Stimulated activated CD4-positive, alpha-beta T cell treated with anti-CD3 and anti-CD28 coated beads, Interleukin-4, amount 100 ng/mL, for 1 hour (primary cell): ENCODE results near the gene ADAM22.

Experiments used
- DNase-seq: peaks from one replicate; pipeline ENCODE4 v3.0.0-alpha.2; 2020

The ADAM22 gene

DNA sequence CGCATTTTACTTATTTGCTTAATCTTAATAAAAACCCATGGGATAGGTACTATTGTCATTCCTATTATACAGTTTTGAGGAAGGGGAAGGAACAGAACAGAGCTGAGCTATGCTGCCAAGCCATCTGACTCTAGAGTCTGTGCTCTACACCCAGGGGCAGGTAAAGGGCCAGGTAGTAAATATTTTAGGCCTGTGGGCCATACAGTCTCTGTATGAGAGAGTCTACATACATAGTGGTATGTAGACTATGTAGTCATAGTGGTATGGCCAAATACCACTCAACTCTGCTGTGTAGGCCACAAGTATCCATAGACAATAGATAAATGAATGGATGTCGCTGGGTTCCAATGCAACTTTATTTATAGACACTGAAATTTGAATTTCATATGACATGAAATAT lies 289.2 kb downstream of the ADAM22 start:
- DNase-seq, result no peak

DNA sequence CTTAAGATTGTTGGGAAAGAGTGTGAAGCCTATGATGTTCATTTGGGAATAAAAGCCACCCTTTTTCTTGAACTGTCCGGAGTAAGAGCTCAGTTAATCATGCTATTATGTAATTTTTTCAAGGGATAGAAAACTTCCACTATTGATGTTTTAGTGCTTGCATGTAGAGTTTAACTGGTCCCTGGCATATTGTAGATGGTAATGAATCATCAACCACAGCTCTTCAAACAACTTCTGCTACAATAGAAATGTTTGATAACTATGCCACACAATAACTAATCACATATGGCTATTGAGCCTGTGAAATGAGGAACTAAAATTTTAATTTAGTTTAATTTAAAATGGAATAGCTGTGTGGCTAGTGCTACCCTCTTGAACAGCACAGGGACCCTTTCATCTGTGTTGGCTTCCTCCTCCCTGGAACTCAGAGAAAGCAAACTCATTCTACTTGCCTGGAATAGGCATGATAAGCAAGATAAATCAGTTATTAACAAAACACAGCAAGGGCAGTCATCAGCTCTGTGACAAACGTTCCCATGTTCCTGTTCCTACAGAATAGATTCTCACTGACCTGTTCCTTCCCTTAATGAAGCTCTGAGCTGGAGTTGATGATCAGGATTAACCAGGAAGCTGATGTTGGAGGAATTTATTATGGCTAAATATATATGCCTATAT lies 290.7 kb downstream of the ADAM22 start:
- no peak for DNase-seq

DNA sequence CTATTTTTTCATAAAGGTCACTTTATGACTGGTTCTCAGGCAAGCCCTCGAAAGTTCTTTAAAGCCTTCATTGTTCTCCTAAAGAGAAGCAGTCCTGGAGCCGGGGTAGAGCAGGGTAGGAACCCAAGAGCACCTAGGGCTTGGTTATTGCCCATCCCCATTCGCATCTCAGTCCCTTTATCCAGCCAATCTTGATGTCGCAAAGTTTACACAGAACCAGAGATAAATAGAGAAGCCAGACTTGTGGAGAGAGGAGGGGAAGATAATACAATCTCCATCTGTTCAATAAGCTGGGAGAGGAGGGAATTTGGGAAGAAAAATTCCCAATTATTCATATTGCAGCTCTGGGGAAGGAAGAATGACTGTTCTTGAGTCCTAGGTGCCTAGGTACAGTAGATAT lies 292.1 kb downstream of the ADAM22 start:
- no peak for DNase-seq

DNA sequence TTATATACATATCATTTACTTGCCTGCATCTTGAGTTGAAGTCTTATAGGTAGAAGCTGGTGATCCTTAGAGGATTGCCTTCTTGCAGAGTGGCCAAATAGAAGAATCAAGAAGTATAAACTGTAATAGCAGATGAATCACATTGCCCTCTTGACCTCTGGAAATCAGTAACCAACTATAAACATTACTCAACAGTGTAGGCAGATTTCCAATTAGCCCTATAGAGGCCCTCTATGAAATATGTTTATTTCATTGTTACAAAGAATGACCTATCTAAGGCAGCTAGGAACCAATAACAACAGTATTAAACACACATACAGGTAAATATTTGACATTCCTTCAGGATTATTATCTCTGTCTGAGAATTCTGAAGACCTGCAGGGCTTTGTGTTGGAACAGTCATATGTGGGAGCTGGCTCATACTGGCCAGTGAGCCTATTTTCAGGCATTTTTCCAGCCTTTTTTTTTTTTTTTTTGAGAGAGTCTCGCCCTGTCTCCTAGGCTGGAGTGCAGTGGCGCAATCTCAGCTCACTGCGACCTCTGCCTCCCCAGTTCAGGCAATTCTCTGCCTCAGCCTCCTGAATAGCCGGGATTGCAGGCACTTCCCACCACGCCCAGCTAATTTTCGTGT lies 292.9 kb downstream of the ADAM22 start:
- no peak for DNase-seq

DNA sequence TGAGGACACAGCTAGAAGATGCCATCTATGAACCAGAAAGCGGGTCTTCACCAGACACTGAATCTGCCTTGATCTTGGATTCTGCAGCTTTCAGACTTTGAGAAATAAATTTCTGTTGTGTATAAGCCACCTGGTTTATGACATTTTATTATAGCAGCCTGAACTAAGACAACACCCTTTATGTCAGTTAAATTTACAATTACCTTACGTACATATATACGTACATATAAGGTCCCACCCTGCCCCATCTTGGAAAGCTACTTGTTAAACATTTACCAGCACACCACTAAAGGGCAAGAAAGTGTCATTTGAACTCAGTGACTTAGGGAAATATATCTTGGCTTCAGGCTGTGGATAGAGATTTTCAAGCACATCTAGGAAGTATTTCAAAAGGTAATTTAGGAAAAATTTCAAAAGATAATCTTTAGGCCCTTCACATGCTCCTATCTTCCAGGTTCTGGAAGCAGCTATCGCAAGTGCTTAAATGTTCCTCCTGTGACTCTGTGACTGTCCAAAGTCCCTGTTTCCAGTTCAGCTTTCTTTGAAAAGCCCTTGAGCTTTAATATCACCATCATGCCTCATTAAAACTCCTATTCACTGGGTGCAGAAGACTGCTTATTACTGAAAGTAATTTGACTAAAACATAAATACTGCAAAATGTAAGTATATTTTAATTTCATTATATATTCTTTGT lies 295.4 kb downstream of the ADAM22 start:
- DNase-seq, result no peak

DNA sequence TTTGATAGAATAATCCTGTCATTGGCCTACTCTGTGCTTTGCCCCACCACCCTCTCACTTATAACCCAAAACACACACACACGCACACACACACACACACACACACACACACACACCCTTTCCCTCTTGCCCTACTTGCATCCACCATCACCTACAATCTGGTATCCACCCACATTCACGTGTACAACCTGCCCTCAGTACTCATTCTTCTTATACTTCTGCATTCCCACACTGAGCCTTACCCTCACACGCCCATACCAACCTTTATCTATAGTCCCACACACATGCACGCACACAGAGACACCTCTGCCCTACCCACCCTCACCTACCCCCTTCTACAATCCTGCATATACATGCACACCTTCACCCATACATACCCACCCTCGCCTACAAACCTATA lies 296.6 kb downstream of the ADAM22 start:
- DNase-seq, result no peak

DNA sequence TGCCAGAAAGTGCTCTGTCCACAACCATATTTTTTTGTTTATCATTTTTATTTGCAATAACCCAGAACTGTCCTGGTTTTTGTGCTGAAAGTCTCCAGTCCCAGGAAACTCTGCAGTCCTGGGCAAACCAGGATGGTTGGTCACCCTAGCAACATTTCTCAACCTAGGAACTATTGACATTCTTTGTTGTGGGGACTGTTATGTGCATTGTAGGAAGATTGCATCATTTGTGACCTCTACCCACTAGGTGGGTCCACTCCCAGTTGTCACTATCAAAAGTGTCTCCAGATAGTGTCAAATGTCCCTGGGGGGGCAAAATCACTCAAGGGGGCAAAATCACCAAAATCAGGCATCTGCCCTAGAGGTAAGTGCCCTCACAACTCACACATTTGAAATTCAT lies 299.8 kb downstream of the ADAM22 start:
- DNase-seq, result no peak

DNA sequence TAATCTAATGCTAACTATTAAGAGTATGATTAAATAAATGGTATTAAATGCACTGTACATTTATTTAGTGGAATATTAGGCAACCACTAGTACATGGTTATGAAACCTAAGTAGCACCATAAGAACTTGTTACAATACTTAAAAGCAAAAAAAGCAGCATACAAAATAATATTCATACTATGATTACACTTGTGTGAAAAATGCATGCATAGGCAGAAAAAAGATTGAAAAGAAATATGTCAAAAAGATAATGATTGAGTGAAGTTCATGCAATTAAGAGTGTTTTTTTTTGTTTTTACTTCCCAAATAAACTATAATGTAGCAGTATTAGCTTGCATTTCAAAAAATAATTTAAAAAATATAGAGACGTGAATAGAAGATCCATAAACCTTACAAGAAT lies 305.8 kb downstream of the ADAM22 start:
- DNase-seq, result no peak

DNA sequence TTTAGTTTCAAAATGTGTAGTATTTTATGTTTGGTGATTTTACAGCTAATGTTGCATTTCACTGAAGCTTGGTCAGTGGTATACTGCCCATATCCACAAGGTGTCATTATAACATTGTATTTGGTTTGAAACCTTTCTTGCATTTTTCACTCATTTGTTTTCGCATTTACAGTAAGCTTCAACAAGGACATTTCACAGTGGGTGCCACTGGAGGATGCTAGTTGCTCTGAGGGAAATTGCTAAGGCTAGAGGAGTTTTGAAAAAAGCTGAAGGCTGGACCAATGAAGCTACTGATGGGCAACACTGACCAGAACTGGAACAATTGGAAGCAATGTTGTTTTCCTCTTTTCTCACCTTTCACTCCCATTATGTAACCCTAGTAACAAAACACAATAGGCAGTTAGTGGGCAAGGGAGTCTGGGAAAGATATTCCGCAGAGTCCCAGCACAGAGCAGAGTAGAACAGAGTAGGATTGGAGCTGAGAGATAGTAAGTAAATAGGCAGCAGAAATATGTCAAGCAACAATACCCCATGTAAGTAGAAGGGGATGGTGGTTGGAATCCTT lies 309.4 kb downstream of the ADAM22 start:
- no peak for DNase-seq

DNA sequence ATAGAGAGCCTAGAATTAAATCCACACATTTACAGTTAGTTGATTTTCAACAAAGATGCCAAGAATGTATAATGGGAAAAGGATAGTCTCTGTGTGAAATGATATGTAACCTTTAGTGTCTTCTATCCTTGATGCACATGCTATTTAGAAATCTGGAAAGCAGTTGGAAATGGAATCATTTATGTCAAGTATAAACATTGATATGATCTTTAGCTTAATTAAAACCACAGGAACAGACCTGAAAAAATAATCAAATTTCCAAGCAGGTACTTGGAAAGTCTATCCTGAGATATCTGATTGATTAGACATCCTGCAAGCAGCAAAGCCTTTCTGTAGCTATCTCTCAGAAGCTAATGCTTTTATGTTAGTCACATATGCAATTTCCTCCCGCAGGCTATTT lies 310.2 kb downstream of the ADAM22 start:
- no peak for DNase-seq
